Brain microvascular endothelial cell (primary cell): ENCODE results near the gene RPL7L1.

Experiments used
- DNase-seq: peaks from one replicate; pipeline ENCODE4 v3.0.0-alpha.2; 2020
- H3K27ac ChIP-seq: fragments of 250-450 bp; sonication (Bioruptor Pico); 2 replicates; pipeline ENCODE4 v1.5.1; 2020; ENCODE audit warnings: mild to moderate bottlenecking, moderate library complexity
- H3K27me3 ChIP-seq: fragments of 250-450 bp; sonication (Bioruptor Pico); replicated peaks from 2 replicates; pipeline ENCODE4 v1.5.1; 2020; ENCODE audit warnings: mild to moderate bottlenecking
- H3K36me3 ChIP-seq: fragments of 250-450 bp; sonication (Bioruptor Pico); replicated peaks from 2 replicates; pipeline ENCODE4 v1.5.1; 2020; ENCODE audit warnings: mild to moderate bottlenecking
- H3K4me3 ChIP-seq: 2 replicates; pipeline ENCODE4 v1.5.1; 2011; ENCODE audit warnings: low read depth, mild to moderate bottlenecking, control low read depth, low read length, moderate library complexity
- in situ Hi-C: cut with HindIII; loops from 2 replicates; pipeline ENCODE4 v1.10.0; 2017; ENCODE audit warnings: low sequenced_read_pairs, low pct_ligation_motif_present
- TF ChIP-seq, protein P1 (sequence below): IDR thresholded peaks from 2 replicates; pipeline ENCODE4 v1.5.1; 2011; ENCODE audit warnings: low read depth, mild to moderate bottlenecking, moderate library complexity, low read length, control low read depth, inconsistent platforms; ENCODE audit errors: missing control alignments

RPL7L1 gene

GRCh38 chr6:42846505-42846904, 32.9 kb upstream of the RPL7L1 start:
- H3K27me3 ChIP-seq, result no peaks in the 10 kb centered on the region
- no peak overlapping the region for H3K4me3 ChIP-seq
- no peak overlapping the region for H3K27ac ChIP-seq
- in situ Hi-C loops, result no loop called here
- DNase-seq, result no peak
- TF ChIP-seq, protein P1, sequence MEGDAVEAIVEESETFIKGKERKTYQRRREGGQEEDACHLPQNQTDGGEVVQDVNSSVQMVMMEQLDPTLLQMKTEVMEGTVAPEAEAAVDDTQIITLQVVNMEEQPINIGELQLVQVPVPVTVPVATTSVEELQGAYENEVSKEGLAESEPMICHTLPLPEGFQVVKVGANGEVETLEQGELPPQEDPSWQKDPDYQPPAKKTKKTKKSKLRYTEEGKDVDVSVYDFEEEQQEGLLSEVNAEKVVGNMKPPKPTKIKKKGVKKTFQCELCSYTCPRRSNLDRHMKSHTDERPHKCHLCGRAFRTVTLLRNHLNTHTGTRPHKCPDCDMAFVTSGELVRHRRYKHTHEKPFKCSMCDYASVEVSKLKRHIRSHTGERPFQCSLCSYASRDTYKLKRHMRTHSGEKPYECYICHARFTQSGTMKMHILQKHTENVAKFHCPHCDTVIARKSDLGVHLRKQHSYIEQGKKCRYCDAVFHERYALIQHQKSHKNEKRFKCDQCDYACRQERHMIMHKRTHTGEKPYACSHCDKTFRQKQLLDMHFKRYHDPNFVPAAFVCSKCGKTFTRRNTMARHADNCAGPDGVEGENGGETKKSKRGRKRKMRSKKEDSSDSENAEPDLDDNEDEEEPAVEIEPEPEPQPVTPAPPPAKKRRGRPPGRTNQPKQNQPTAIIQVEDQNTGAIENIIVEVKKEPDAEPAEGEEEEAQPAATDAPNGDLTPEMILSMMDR, result no peak
- no peaks in the 10 kb centered on the region for H3K36me3 ChIP-seq

- DNase-seq, result no peak
- Histone ChIP-seq H3K36me3 (no peaks in the 10 kb centered on the region), H3K27ac (no peak overlapping the region), H3K27me3 (no peaks in the 10 kb centered on the region), H3K4me3 (no peak overlapping the region)
- in situ Hi-C loops, result no loop called here
- TF ChIP-seq, protein P1, result no peak
Measured at GRCh38 chr6:42848700-42849099, 30.7 kb upstream of the RPL7L1 start.

- H3K27ac ChIP-seq, result no peak overlapping the region
- no peaks in the 10 kb centered on the region for H3K27me3 ChIP-seq
- in situ Hi-C loops, result loop anchor here (25.0 kb wide), 1 partner anchor 189 kb away; no protein-coding TSS in a partner anchor
- no peak for DNase-seq
- peaks cover under 1% of the 10 kb centered on the region for H3K36me3 ChIP-seq
- TF ChIP-seq, protein P1, result no peak
- H3K4me3 ChIP-seq, result no peak overlapping the region
Measured at GRCh38 chr6:42851599-42851998, 27.8 kb upstream of the RPL7L1 start.

DNA sequence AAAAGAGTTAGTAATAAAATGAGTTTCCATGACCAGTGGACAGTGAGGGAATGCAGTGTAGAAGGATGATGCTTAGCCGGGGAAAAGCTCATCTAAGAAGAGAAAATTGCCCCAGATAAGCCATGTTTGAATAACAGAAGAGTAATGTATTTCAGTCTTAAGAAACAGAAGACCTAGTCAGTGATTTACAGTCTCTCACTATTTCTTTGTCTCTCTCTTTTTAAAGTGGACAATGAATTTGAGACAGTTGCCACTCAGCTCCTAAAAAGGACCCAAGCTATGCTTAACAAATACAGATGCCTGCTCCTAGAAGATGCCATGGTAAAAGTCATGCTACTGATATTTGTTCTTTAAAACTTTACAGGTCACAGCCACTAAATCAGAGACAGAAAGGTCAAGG, 19.4 kb upstream of the RPL7L1 start:
- in situ Hi-C loops, result loop anchor here (25.0 kb wide), 1 partner anchor 198 kb away; no protein-coding TSS in a partner anchor
- H3K36me3 ChIP-seq, result peaks cover 13% of the 10 kb centered on the region
- H3K27ac ChIP-seq, result no peak overlapping the region
- TF ChIP-seq, protein P1, result no peak
- H3K27me3 ChIP-seq, result no peaks in the 10 kb centered on the region
- no peak for DNase-seq
- H3K4me3 ChIP-seq, result no peak overlapping the region

DNA sequence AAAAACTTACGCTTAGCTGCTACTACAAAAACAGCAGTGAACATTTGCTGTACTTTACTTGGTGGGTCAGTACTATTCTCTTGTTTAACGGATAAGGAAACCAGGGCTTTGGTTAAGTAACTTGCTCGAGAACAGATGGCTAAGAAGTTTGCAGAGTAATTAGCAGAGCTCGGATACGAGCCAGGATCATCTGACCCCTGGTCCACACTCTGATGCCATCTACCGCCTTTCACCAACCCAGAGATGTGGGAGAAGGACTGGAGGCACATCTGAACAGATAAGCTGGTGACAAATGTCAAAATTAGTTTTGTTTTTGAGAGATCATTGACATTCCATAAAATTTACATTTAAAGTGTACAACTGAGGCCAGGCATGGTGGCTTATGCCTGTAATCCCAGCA, 18.9 kb upstream of the RPL7L1 start:
- no peak for DNase-seq
- no peaks in the 10 kb centered on the region for H3K27me3 ChIP-seq
- H3K4me3 ChIP-seq, result no peak overlapping the region
- peaks cover 13% of the 10 kb centered on the region for H3K36me3 ChIP-seq
- no peak overlapping the region for H3K27ac ChIP-seq
- TF ChIP-seq, protein P1, result no peak
- in situ Hi-C loops, result loop anchor here (25.0 kb wide), 1 partner anchor 198 kb away; no protein-coding TSS in a partner anchor

- Histone ChIP-seq H3K36me3 (peaks cover 4% of the 10 kb centered on the region), H3K4me3 (no peak overlapping the region), H3K27me3 (no peaks in the 10 kb centered on the region), H3K27ac (no peak overlapping the region)
- no peak for DNase-seq
- in situ Hi-C loops, result loop anchor here (25.0 kb wide), 1 partner anchor 202 kb away; no protein-coding TSS in a partner anchor
- TF ChIP-seq, protein P1, result no peak
Measured at GRCh38 chr6:42864602-42865001, 14.8 kb upstream of the RPL7L1 start.
